Measurements from ENCODE around the gene ZFYVE9.

The ZFYVE9 gene

GRCh38 chr1:52125736-52126359 lies 16.0 kb upstream of the ZFYVE9 start:
- Histone ChIP-seq H3K4me3 (ENCODE audit: low read depth in 1 of 2, low read length in 1 of 2) (no peak overlapping the region), H3K4me1 (ENCODE audit: control insufficient read depth in 1 of 2, insufficient read depth in 1 of 2, low read depth in 1 of 2, low read length in 1 of 2) (no peaks in the 10 kb centered on the region), H3K27ac (no peak overlapping the region), H3K9me3 (no peaks in the 10 kb centered on the region), H3K36me3 (no peaks in the 10 kb centered on the region), H3K27me3 (peaks cover 41% of the 10 kb centered on the region)
- TF ChIP-seq CTCF (IDR thresholded peaks at IDR 0.05), result no peak

GRCh38 chr1:52127181-52128180 lies 14.4 kb upstream of the ZFYVE9 start:
- Histone ChIP-seq H3K9me3 (no peaks in the 10 kb centered on the region), H3K27me3 (peaks cover 41% of the 10 kb centered on the region), H3K27ac (no peak overlapping the region), H3K4me3 (ENCODE audit: low read depth in 1 of 2, low read length in 1 of 2) (no peak overlapping the region), H3K4me1 (ENCODE audit: control insufficient read depth in 1 of 2, insufficient read depth in 1 of 2, low read depth in 1 of 2, low read length in 1 of 2) (no peaks in the 10 kb centered on the region), H3K36me3 (no peaks in the 10 kb centered on the region)
- TF ChIP-seq CTCF (IDR thresholded peaks at IDR 0.05), result no peak

GRCh38 chr1:52139817-52140540 lies 1.9 kb upstream of the ZFYVE9 start:
- Histone ChIP-seq H3K27me3 (peaks cover 70% of the 10 kb centered on the region), H3K9me3 (no peaks in the 10 kb centered on the region), H3K27ac (no peak overlapping the region), H3K36me3 (no peaks in the 10 kb centered on the region), H3K4me1 (ENCODE audit: control insufficient read depth in 1 of 2, insufficient read depth in 1 of 2, low read depth in 1 of 2, low read length in 1 of 2) (peaks cover 5 to 19% of the 10 kb centered on the region in 2 experiments), H3K4me3 (ENCODE audit: low read depth in 1 of 2, low read length in 1 of 2) (no peak overlapping the region)
- no peak for TF ChIP-seq CTCF (IDR thresholded peaks at IDR 0.05)

DNA sequence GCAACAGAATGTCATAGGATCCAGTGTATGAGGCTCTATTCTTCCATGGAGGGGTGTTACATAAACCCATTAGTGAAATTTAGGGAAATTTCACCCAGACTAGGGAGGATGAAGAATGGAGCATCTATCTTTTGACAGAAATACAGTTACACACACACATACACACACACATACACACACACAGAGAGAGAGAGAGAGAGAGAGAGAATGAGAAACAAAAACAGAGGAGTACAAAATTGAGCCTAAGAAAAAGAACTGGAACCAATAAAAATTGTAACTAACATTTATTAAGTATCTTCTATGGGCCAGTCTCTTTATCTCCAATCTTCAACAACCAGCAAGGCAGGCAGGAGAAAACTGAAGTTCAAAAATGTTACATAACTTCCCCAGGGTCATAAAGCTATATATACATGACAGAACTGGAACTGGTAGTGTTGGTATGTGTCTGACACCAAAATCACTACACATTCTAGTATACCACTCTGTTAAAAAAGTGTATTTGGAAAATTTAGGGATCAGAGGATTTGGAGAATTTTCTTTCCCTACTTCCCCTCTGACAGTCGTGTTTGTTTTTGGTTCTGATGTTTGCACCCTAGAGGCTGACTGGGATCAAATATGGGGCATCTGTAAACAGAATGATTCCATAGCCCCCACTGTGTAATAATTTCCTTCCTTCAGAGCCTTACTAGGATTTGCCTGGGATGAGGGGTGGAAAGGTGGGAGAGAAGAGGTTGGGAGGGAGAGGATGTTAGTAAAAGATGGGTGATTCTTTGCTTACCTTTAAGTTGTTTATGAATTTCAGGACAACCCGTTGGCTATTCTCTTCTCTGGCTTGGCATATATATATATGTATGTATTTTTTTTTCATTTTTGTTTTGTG lies 1.0 kb upstream of the ZFYVE9 start:
- H3K36me3 ChIP-seq, result no peaks in the 10 kb centered on the region
- H3K27ac ChIP-seq, result no peak overlapping the region
- no peaks in the 10 kb centered on the region for H3K9me3 ChIP-seq
- TF ChIP-seq CTCF (IDR thresholded peaks at IDR 0.05), result no peak
- H3K4me1 ChIP-seq (ENCODE audit: control insufficient read depth in 1 of 2, insufficient read depth in 1 of 2, low read depth in 1 of 2, low read length in 1 of 2), result peaks cover 5 to 19% of the 10 kb centered on the region in 2 experiments
- no peak overlapping the region for H3K4me3 ChIP-seq (ENCODE audit: low read depth in 1 of 2, low read length in 1 of 2)
- H3K27me3 ChIP-seq, result peaks cover 79% of the 10 kb centered on the region
